Measurements from ENCODE around the gene PTPRD.

DNA sequence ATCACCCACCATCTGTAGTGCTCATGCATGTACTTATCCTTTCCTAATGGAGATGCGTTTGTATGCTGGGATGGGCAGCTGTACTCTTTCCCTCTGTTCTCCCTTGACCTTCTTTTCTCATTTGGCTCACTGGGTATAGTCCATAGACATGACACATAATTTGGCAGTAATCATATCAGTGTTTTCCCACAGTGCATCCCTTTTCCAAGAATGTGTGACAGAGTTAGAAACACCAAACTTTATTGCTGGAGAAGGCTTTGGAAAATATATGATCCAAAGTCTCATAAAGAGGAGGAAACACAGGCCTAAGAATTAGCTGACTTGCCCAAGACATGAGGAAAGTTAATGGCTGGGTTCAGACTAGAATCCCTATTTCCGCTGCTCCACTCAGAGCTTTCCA is 1579.8 kb downstream of the PTPRD start:
- TF ChIP-seq, protein P1, sequence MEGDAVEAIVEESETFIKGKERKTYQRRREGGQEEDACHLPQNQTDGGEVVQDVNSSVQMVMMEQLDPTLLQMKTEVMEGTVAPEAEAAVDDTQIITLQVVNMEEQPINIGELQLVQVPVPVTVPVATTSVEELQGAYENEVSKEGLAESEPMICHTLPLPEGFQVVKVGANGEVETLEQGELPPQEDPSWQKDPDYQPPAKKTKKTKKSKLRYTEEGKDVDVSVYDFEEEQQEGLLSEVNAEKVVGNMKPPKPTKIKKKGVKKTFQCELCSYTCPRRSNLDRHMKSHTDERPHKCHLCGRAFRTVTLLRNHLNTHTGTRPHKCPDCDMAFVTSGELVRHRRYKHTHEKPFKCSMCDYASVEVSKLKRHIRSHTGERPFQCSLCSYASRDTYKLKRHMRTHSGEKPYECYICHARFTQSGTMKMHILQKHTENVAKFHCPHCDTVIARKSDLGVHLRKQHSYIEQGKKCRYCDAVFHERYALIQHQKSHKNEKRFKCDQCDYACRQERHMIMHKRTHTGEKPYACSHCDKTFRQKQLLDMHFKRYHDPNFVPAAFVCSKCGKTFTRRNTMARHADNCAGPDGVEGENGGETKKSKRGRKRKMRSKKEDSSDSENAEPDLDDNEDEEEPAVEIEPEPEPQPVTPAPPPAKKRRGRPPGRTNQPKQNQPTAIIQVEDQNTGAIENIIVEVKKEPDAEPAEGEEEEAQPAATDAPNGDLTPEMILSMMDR (IDR thresholded peaks at IDR 0.05): no peak
- no peak for TF ChIP-seq EZH2phosphoT487 (IDR thresholded peaks at IDR 0.05)
- no peak for TF ChIP-seq EZH2 (IDR thresholded peaks at IDR 0.05)

All from neural progenitor cell (in vitro differentiated cells).